Ramos (cell line): ENCODE data around the gene DES.

Experiments
- in situ Hi-C: fragments of 300-500 bp; cut with MboI; formaldehyde crosslinking; loops from one replicate; pipeline ENCODE4 v1.14.3; 2022; ENCODE audit warnings: low sequenced_read_pairs; ENCODE audit not compliant: unreplicated experiment

The DES gene

DNA sequence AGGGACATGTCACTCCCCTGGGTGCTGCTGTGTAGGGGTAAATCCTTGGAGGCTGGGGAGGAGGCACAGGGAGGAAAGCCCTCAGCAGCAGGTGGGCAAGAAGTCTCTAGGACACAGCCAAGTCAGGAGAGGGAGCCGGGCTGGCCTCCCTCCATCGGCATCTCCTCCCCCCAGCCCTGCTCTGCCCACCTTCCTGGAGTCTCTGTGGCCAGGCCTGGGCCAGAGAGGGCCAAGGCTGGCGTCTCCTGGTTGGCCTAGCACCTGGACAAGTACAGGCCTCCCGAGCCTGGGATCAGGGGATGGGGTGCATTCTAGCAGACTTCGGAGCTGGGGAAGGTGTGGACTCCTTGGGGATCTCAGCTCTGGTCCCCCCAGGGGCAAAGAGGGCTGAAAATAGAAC is 18.3 kb downstream of the DES start:
- in situ Hi-C loops = no loop called here

DNA sequence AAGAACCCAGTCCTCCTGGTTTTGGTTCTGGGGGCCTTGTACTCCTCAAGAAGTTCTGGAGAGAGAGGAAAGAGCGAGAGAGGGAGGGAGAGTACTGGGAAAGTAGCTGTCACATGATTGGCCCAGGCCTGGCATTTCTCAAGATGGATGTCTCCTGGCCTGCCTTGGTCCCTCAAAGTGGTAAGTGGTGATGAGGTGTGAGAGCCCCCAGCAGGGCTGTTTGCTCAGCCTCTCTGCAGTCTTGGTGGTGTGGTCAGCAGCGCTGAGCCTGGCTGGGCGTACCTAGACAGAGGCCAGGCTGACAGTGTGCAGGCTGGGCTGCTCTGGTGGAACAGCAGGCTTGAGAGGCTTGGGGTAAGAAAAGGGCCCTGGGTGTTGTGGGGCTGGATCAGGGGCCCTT is 19.0 kb downstream of the DES start:
- in situ Hi-C loops = no loop called here

DNA sequence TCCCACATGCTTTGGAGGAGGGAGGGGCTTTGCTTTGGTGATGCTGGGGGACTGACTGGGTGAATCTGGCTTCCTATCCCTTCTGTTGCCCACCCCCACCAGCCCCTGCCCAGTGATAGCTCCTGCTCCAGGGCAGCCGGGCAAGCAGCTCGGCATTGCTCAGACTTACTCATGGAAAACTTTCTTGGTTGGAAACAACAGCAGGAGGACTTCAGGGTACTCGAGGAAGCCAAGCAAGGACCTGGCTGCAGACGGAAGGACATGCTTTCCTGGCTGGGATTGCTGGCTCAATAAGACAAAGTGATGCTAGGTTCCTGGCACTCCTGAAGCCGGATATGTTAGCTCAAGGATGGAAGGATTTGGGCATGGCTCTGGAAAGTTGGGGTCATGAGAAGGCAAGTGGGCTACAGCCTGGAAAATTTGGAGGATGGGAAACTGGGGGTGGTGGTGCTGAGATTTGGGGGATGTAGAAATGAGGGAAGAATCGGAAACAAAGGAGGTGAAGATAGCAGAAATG is 19.6 kb downstream of the DES start:
- in situ Hi-C loops = no loop called here

DNA sequence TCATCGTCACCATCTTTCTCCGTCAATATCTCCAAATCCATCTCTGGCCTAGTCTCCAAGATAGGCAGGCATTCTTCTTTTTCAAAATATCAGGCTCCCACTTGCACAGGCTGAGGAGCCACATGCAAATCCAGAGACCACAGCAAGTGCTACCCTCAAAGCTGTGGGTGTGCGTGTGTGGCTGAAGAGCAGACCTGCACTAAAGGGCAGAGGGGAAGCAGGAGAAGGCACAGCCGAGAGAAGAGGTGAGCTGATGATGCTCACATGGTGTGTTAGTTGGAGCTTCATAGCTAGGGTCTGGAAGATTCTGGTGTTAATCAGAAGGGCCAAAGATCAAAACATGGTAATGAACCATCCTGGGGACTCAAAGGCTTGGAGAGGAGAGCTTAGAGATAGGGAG is 20.3 kb downstream of the DES start:
- in situ Hi-C loops = no loop called here

DNA sequence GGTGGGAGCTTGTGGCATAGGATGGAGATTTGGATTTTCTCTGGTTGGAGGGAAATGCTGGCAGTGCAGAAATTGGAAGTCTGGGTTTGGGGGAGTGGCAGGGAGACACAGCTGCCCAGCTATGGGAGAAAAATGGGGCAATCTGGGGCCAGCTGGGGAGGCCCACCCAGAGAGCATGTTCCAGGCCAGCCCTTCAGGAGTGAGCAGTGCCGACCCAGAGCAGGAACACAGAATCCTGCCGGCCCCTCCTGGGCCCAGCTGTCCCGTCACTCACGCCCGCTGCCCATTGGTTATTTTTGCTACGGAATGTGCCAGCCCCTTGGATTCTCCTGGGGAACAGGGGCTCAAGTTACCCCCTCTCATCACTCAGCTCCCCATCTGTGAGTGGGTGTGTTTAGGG is 21.3 kb downstream of the DES start:
- in situ Hi-C loops = no loop called here

DNA sequence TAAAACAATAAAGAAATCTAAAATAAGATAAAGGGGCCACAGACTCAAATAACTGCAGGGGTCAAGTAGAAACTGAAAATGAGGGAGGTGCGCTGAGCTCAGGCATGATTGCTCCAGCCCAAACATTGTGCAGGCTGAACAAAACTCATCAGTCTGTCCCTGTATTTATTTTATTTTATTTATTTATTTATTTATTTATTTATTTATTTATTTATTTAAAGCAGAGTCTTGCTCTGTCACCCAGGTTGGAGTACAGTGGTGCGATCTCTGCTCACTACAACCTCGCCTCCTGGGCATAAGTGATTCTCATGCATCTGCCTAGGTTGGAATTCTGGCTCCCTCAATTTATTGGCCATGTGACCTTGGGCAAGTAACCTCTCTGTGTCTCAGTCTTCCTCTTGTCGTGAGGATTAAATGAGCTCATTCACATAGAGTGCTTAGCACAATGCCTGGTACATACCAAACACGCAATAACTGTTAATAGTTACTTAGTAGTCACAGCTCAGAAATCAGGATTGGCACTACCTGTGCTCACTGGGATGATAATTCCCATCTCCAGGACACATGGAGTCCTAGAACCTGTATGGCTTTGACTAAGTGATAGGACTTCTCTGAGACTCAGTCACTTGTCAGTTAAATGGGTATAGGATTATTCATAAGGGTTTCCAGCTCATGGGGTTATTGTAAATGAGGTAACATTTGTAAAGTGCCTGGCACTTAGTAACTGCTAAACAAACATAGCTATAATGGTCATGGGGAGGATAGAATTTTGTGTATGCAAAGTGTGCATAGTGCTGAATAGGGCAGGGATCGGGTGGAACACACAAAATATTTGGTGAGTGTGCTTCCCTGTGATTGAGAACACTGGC is 22.4 kb downstream of the DES start:
- in situ Hi-C loops = no loop called here

DNA sequence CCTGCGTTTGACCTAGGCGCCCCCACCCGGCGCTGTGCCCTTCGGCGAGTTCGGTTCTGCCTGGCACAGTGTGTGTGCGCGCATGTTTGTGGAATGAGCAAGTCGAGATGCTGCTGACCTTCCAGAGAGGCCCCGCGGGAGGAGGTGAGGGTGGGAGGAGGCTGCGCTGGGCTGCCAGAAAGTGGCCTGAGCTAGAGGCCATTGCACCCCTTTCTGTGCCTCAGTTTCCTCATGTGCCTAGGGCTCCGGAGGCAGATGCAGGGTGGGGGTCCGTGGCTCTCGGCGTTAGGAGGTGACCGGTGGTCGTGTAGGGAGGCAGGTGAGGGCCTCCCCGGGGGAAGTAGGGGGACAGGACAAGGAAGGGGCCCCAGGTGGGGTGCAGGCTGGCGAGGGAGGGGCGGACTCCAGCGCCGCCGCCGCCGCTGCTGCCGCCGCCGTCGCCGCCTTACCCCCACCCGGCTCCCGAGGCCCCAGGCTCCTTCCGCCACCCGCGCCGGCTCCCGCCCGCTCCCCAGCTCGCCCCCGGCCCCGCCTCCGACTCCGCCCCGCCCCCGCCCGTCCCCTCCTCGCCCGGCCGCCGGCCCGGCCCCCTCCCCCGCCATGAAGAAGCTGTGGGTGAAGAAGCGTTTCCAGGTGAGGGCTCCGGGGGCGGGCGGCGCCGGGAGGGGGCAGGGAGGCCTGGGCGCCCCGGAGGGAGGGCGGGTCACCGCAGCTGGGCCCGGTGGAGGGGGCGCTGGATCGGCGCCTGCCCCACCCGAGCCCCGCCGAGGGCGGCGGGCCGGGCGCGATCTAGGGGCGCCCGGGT is 23.5 kb downstream of the DES start:
- in situ Hi-C loops = no loop called here

DNA sequence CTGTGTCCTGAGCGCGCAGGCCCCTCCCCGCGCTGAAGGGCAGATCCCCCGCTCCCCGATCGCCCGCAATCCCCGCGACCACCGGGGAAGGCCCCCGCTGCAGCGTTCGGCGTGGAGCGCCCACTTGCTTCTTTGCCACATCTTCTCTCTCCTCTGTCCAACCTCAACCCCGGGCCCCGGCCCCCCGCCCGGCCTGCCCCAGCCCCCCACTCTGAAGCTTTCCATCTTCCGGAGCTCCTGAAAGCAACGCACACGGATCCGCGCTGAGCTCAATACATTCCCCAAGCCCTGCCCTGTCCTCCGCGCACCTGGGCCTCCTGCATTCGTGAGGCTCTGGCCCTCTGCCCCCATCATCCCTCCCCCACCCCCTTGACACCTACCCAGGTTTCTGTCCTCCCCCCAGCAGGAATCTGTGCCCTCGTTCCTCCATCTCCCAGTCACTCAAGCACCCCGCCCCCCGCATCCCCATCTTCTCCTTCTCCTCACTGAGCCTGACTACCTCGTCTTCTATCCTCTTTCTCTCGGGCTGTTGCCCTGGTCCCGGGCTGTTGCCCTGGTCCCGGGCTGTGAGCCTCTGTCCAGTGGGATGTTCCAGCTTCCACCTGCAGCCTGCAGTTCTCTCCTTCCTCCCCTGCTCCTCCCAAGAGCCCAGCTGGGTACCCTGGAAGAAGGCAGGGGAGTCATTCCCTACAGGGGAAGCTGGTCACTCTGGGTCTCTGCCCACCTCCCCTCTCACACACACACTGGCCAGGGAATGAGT is 24.3 kb downstream of the DES start:
- in situ Hi-C loops = no loop called here

DNA sequence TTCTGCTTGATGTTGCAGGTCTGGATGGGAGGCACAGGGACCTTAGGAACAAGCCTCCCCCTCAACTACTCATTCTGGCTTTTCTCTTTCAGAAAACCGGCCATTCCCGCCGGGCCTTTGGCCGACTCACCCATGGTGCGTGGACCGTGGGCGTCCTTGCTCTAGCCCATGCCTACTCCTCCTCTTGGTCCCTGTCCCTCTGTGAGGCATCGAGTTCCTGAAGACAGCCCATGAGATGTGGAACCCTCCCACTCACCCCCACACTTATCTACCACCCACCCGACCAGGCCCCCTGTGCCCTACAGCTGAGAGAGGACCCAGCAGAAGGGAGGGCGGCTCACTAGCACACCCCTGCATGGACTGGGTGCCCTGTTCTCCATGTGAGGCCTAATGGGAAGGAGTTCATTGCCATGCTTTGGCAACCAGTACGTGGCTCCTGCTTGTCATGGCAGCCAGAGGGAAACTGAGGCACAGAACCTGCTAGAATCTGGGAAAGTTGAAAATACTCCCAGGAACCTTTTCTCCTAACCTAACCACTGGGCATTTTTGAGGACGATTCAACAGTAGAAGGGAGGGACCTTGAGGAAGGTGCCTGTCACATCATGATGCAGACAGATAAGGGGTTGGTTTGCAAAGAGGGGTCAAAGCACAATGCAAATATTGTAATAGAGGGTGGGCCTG is 25.0 kb downstream of the DES start:
- in situ Hi-C loops = no loop called here

DNA sequence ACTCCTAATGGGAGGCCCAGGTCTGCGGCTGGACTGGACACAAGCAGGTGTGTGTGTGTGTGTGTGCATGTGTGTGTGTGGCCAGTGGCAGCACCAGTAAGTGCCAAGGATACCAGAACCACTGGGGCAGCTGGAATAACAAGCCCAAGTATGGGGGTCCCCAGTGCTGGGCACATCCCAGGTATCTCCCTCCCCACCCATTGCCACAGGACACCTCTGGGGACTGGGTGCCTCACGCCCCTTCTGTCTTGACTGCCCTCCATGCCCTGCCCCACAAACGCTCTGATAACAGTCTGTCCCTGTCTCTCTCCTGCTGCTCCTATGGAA is 25.5 kb downstream of the DES start:
- in situ Hi-C loops = no loop called here

DNA sequence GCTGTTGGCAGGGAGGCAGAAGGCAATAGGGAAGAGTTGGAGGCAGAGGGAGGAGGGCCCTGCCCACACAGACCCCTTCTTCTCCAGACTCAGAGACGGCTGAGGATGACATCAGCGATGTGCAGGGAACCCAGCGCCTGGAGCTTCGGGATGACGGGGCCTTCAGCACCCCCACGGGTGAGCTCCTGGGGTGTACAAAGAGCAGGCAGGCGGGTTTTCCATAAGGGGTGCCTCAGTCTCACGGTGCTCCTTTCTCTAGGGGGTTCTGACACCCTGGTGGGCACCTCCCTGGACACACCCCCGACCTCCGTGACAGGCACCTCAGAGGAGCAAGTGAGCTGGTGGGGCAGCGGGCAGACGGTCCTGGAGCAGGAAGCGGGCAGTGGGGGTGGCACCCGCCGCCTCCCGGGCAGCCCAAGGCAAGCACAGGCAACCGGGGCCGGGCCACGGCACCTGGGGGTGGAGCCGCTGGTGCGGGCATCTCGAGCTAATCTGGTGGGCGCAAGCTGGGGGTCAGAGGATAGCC is 26.5 kb downstream of the DES start:
- in situ Hi-C loops = no loop called here

DNA sequence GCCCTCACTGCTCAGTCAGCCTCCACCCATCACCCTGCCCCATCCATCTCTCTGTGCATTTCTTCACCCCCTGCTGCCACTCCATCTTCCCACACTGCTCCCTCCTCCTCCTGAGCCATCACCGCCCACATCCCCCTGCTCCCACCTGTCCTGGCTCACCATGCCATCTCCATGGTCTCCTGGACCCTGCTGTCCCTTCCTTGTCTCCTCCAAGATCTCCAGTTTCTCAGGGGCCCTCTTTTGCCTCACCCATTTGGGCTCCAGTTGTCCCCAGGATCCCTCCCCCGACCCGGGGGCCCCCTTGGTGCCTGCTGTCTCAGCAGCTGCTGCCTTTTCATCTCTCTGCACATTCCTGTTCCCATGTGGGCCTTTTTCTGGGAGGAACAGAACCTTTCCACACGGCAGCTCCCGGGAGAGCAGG is 27.1 kb downstream of the DES start:
- in situ Hi-C loops = no loop called here

DNA sequence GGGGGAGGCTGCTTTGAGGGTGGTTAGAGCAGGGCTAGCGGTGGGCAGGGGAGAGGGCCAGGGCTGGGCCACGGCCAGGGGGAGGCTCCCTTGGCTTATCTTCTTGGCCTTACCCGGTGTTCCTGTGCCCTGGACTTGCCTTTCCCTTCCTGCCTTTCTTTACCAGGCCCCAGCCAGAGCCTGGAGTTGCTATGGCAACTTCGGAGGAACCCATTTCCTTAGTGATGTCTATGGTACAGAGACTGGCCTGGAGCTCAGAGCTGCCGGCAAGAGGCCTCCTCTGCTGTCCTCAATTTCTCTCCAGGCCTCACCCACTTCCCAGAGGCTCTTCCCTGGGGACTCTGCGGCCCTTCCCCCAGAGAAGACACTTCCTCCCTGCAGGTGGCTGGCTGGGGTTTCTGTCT is 27.9 kb downstream of the DES start:
- in situ Hi-C loops = no loop called here

DNA sequence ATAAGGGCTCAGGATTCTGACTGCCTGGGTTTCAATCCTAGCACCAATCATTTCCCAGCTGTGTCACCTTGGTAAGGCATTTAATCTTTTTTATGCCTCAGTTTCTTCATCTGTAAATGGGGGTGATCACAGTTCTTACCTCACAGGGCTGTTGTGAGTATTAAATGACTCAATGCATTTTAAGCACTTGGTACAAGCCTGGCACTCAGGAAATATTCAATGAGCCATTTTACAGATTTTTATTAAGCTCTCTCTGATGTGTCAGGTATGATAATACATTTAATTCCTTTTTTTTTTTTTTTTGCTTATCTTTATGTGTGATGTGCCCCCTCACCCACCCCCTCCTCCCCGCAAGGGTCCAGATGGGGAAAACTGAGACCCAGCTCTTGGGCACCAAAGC is 28.5 kb downstream of the DES start:
- in situ Hi-C loops = no loop called here

DNA sequence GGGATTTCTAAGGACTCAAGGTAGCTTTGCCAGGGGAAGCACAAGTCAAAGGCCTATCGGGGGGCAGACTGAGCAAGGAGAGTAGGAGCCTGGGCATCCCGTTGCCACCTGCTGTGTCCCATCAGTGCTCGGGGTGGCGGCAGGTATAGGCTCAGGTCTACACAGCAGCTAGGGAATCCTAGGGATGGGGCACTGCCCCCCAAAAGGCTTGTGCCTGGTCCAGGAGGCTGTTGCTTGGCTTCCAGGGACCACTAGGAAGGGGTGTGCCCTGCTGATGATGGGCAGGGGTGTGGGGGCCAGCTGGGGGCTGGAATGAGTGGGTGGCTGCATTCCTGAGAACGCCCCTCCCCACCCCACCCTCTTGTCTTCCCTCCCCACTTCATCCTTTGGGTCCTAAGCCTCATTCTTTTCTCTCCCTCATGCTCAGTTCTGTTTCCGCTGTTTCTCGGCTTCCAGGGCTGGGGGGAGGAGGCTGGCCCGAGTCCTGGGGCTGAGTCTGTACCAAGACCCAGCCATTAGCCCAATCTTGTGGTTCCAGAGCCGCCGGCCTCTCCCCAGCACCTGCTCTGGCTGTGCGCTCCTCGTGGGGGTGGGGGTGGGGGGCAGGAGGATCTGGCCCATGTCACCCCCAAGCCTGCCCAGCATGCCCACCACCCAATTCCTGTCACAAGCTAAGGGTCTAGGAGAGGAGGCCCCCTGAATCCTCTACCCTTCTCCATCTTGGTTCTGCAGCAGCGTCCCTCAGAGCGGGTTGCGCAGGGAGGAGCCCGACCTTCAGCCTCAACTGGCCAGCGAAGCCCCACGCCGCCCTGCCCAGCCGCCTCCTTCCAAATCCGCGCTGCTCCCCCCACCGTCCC is 29.3 kb downstream of the DES start:
- in situ Hi-C loops = no loop called here

DNA sequence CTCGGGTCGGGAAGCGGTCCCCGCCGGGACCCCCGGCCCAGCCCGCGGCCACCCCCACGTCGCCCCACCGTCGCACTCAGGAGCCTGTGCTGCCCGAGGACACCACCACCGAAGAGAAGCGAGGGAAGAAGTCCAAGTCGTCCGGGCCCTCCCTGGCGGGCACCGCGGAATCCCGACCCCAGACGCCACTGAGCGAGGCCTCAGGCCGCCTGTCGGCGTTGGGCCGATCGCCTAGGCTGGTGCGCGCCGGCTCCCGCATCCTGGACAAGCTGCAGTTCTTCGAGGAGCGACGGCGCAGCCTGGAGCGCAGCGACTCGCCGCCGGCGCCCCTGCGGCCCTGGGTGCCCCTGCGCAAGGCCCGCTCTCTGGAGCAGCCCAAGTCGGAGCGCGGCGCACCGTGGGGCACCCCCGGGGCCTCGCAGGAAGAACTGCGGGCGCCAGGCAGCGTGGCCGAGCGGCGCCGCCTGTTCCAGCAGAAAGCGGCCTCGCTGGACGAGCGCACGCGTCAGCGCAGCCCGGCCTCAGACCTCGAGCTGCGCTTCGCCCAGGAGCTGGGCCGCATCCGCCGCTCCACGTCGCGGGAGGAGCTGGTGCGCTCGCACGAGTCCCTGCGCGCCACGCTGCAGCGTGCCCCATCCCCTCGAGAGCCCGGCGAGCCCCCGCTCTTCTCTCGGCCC is 30.1 kb downstream of the DES start:
- in situ Hi-C loops = no loop called here

DNA sequence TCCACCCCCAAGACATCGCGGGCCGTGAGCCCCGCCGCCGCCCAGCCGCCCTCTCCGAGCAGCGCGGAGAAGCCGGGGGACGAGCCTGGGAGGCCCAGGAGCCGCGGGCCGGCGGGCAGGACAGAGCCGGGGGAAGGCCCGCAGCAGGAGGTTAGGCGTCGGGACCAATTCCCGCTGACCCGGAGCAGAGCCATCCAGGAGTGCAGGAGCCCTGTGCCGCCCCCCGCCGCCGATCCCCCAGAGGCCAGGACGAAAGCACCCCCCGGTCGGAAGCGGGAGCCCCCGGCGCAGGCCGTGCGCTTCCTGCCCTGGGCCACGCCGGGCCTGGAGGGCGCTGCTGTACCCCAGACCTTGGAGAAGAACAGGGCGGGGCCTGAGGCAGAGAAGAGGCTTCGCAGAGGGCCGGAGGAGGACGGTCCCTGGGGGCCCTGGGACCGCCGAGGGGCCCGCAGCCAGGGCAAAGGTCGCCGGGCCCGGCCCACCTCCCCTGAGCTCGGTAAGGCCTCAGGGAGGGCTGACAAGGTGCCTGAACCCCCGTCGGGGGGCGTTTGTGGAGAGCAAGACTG is 30.7 kb downstream of the DES start:
- in situ Hi-C loops = no loop called here

DNA sequence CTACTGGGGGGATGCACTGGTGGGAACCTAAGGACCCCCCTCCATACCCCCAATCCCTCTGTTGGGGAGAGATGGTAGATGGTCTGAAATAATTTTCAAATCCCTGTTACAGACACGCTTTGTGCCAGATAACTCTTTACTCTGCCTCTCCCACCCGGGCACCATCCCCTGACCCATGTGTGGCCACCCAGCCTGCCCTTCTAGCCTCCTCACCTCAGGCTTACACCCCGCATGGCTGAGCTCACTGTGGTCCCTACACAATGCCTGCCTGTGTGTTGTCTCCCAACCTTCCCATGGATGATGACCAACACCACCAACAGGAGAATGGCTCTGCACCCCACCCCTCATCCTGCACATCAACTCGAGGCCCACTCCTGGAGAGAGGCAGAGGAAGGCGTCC is 31.4 kb downstream of the DES start:
- in situ Hi-C loops = no loop called here
